OCI-M2 (cell line): Measurements from ENCODE around the gene ING3.
"Not testable (repeated sequence)": the region's sequence is repeated elsewhere in the genome, so short reads cannot be mapped to it uniquely, and the experiment has no call there.

ENCODE experiments used
- DNase-seq: peaks from one replicate; lab custom pipeline; 2025; ENCODE audit not compliant: unreplicated experiment; lab: John Stamatoyannopoulos, UW

ING3 gene

GRCh38 chr7:120949393-120949911 lies 1.1 kb upstream of the ING3 start:
- DNase-seq: no peak

GRCh38 chr7:120949998-120950538 lies 509 bp upstream of the ING3 start:
- peak; percentile 82 for DNase-seq

- no peak for DNase-seq
These were observed 727 bp downstream of the ING3 start for GRCh38 chr7:120951309-120951699.

GRCh38 chr7:120951826-120952225 lies 1.2 kb downstream of the ING3 start:
- DNase-seq: no peak

- DNase-seq: no peak
These were observed 5.1 kb downstream of the ING3 start for GRCh38 chr7:120955577-120956149.

- DNase-seq: no peak
These were observed 9.4 kb downstream of the ING3 start for GRCh38 chr7:120959929-120960484.

GRCh38 chr7:120960714-120961113 lies 10.1 kb downstream of the ING3 start:
- DNase-seq: no peak

GRCh38 chr7:120961638-120962173 lies 11.1 kb downstream of the ING3 start:
- no peak for DNase-seq

GRCh38 chr7:120964088-120964487 lies 13.5 kb downstream of the ING3 start:
- DNase-seq: no peak

GRCh38 chr7:120966961-120967360 lies 16.4 kb downstream of the ING3 start:
- no peak for DNase-seq

- DNase-seq: no peak
These were observed 23.3 kb downstream of the ING3 start for GRCh38 chr7:120973849-120974248.

GRCh38 chr7:120979765-120980499 lies 29.4 kb downstream of the ING3 start:
- no peak for DNase-seq

- no peak for DNase-seq
These were observed 30.5 kb downstream of the ING3 start for GRCh38 chr7:120981117-120981516.

GRCh38 chr7:120981888-120982615 lies 31.5 kb downstream of the ING3 start:
- DNase-seq: no peak

GRCh38 chr7:120983592-120983991 lies 33.0 kb downstream of the ING3 start:
- DNase-seq: not testable (repeated sequence)

- DNase-seq: no peak
These were observed 33.8 kb downstream of the ING3 start for GRCh38 chr7:120984406-120984805.

- no peak for DNase-seq
These were observed 34.7 kb downstream of the ING3 start for GRCh38 chr7:120985130-120985758.

GRCh38 chr7:120985839-120986238 lies 35.3 kb downstream of the ING3 start:
- no peak for DNase-seq

- no peak for DNase-seq
These were observed 36.1 kb downstream of the ING3 start for GRCh38 chr7:120986650-120987049.

- DNase-seq: no peak
These were observed 36.7 kb downstream of the ING3 start for GRCh38 chr7:120987280-120987679.
